ENCODE measurements around the gene NF2. TPM values are rescaled to one million over a fixed set of nuclear protein-coding genes. Genes with fewer than 3 reads are reported as not detected.
"Not testable (repeated sequence)": the region's sequence is repeated elsewhere in the genome, so short reads cannot be mapped to it uniquely, and the experiment has no call there.

NF2 gene
- total RNA-seq (2014; rRNA removed; shearing (Covaris generic); ENCODE audit: low replicate concordance): 190 and 199 TPM in 2 replicates

DNA sequence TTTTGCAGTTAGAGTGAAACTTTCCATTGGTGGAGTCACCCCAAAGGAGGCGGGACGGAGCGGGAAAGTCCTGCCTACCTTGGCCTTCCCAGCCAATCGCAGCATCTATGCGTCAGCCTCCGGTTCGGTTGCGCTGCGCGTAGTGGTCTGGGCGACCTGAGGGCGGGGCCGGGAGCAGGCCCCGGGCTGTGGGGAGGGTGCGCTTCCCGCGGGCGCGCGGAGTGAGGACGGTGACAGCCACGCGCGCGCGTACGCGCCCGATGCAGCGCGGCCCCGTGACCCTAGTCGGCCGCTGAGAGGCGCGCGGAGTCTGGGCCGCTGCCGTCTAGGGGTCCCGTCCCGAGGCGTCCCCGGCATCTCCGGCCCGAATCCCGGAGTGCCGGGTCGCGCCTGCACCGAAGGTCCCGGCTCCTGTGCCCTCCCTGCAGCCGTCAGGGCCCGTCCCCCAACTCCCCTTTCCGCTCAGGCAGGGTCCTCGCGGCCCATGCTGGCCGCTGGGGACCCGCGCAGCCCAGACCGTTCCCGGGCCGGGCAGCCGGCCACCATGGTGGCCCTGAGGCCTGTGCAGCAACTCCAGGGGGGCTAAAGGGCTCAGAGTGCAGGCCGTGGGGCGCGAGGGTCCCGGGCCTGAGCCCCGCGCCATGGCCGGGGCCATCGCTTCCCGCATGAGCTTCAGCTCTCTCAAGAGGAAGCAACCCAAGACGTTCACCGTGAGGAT lies at the start of gene NF2:
TSS of gene NF2 (plus strand) at position 276 of the 718 bp plus-strand sequence. CDS start at position 642, 366 bp downstream.
- no peak for DNase-seq (ENCODE audit: low read depth)
- in situ Hi-C loops (cut with HindIII; ENCODE audit: low pct_unique_long_range_greater_than_20kb, low sequenced_read_pairs): no loop called here

- no peak for DNase-seq (ENCODE audit: low read depth)
- in situ Hi-C loops (cut with HindIII; ENCODE audit: low pct_unique_long_range_greater_than_20kb, low sequenced_read_pairs): no loop called here
Observed at GRCh38 chr22:29555065-29555644, 48.3 kb upstream of the NF2 start.

DNA sequence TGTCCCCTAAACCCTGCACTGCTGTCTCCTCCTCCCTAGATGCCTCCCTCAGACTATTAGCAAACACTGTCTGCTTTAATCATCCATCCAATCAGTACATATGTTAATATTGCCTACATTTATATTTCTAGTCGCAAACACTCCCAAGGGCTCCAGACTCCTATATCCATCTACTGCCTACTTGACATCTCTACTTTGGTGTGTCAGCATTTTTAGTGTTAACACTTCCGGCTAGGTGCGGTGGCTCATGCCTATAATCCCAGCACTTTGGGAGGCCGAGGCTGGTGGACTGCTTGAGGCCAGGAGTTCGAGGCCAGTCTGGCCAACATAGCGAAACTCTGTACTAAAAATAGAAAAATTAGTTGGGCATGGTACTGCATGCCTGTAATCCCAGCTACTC lies 44.4 kb upstream of the NF2 start:
- in situ Hi-C loops (cut with HindIII; ENCODE audit: low pct_unique_long_range_greater_than_20kb, low sequenced_read_pairs): no loop called here
- DNase-seq (ENCODE audit: low read depth): no peak

- DNase-seq (ENCODE audit: low read depth): no peak
- in situ Hi-C loops (cut with HindIII; ENCODE audit: low pct_unique_long_range_greater_than_20kb, low sequenced_read_pairs): no loop called here
Observed at GRCh38 chr22:29559853-29560252, 43.6 kb upstream of the NF2 start.

DNA sequence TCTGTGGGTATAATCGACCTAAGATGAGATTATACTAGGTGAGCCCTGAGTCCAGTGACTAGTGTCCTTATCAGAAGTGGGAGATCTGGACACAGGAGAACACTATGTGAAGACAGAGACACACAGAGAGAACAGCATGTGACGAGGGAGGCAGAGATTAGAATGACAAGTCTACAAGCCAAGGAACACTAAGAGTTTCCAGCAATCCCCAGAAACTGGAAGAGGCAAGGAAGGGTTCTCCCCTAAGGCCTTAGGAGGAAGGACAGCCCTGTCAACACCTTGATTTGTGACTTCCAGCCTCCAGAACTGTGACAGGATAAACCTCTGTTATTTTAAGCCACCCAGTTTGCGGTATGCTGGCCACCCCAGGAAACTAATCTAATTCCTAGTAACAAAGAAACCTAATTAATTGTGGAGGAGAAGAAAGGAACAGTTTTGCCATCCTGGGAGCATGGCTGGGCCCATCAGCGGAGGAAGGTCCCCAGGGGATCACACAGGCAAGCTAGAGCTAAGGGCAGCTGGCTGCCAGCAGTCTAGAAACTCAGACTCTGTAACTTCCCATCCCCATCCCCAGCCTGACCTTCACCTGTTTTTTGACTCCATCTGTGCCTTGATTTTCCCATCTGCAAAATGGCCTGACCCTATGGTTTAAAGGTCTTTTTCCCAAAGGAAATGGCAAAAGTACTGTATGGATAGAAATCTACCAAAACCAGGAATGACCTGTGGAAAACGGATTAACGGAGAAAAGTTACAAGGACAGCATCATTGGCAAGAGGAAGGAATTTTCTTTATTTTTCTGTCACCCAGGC lies 39.6 kb upstream of the NF2 start:
- no peak for DNase-seq (ENCODE audit: low read depth)
- in situ Hi-C loops (cut with HindIII; ENCODE audit: low pct_unique_long_range_greater_than_20kb, low sequenced_read_pairs): no loop called here

- in situ Hi-C loops (cut with HindIII; ENCODE audit: low pct_unique_long_range_greater_than_20kb, low sequenced_read_pairs); DNase-seq (ENCODE audit: low read depth): not testable (repeated sequence)
Observed at GRCh38 chr22:29566513-29566912, 36.9 kb upstream of the NF2 start.

DNA sequence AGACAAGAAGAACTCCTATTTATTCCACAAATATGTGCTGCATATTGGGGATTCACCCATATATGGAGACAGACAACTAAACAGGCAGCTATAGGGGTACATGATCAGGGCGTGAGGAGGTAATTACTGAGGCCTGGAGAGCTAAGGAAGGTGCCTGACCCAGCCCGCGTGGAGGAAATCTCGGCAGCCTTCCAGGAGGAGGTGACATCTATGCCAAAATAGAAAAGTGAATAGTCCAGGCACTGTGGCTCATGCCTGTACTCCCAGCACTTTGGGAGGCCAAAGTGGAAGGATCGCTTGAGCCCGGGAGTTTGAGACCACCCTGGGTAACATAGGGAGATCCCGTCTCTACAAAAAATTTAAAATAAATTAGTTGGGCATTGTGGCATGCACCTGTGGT lies 36.1 kb upstream of the NF2 start:
- no peak for DNase-seq (ENCODE audit: low read depth)
- in situ Hi-C loops (cut with HindIII; ENCODE audit: low pct_unique_long_range_greater_than_20kb, low sequenced_read_pairs): no loop called here

DNA sequence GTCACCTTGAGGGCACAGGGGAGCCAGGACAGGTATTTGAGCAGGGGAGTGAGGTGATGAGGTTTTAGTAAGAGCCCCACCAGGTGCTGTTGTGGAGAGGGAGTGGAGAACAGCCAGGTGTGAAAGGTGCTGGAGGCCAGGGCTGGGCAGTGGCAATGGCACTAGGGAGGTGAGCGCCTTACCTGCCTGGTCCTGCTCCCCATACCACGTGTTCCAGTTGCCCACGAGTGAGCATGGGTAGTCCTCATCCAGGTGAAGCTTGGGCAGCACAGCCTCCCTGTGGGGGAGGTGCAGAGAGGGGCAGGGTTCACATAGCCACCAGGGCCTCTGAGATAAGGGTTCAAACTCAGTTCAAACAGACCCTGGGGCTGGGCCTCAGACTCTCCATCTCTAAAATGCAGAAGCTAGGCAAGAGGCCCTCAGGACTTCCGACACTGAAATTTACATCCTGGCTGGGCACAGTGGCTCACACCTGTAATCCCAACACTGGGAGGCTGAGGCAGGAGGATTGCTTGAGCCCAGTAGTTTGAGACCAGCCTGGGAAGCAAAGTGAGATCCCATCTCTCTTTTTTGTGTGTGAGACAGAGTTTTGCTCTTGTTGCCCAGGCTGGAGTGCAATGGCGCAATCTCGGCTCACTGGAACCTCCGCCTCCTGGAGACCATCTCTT lies 34.3 kb upstream of the NF2 start:
- DNase-seq (ENCODE audit: low read depth): no peak
- in situ Hi-C loops (cut with HindIII; ENCODE audit: low pct_unique_long_range_greater_than_20kb, low sequenced_read_pairs): no loop called here

GRCh38 chr22:29570456-29570855 lies 33.0 kb upstream of the NF2 start:
- DNase-seq (ENCODE audit: low read depth): no peak
- in situ Hi-C loops (cut with HindIII; ENCODE audit: low pct_unique_long_range_greater_than_20kb, low sequenced_read_pairs): no loop called here

- in situ Hi-C loops (cut with HindIII; ENCODE audit: low pct_unique_long_range_greater_than_20kb, low sequenced_read_pairs): no loop called here
Observed at GRCh38 chr22:29570912-29571549, 32.4 kb upstream of the NF2 start.

DNA sequence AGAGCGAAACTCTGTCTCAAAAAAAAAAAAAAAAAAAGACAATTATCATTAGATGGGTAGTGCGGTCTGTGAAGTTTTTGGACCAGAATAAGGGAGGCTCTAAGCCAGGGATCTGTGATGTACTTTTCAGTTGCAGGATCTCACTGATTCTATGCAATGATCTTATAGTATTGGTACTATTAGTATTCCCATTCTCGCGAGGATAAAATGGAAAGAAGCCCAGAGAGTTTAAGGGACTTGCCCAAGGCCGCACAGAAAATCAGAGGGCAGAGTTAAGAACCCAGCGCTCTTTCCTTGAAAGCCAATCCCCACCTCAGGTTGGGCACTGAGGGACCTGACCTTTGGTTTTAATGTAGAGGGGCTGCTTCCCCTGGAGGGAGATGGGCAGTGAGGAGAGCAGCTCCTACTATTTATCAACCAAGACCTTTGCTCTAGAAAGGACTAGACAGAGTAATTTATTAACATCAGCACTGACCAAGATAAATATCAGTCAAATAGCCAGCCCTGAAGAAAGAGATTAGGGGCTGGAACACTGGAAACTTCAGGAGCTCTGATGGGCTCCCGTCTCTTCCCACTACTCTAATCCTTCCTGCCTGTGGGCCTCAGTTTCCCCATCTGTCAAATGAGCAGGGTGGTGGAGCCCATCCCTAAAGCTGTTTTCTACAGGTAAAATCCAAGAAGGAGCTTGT lies 28.5 kb upstream of the NF2 start:
- in situ Hi-C loops (cut with HindIII; ENCODE audit: low pct_unique_long_range_greater_than_20kb, low sequenced_read_pairs): no loop called here
- DNase-seq (ENCODE audit: low read depth): no peak

More at GRCh38 chr22:29570912-29571549, 32.4 kb upstream of the NF2 start:
- DNase-seq (ENCODE audit: low read depth): no peak

GRCh38 chr22:29578462-29579200 lies 24.8 kb upstream of the NF2 start:
- in situ Hi-C loops (cut with HindIII; ENCODE audit: low pct_unique_long_range_greater_than_20kb, low sequenced_read_pairs): no loop called here
- no peak for DNase-seq (ENCODE audit: low read depth)

GRCh38 chr22:29580200-29580810 lies 23.1 kb upstream of the NF2 start:
- in situ Hi-C loops (cut with HindIII; ENCODE audit: low pct_unique_long_range_greater_than_20kb, low sequenced_read_pairs): no loop called here

GRCh38 chr22:29581799-29582198 lies 21.6 kb upstream of the NF2 start:
- in situ Hi-C loops (cut with HindIII; ENCODE audit: low pct_unique_long_range_greater_than_20kb, low sequenced_read_pairs): no loop called here
- no peak for DNase-seq (ENCODE audit: low read depth)

More at GRCh38 chr22:29580200-29580810, 23.1 kb upstream of the NF2 start:
- peak; percentile 30 for DNase-seq (ENCODE audit: low read depth)

DNA sequence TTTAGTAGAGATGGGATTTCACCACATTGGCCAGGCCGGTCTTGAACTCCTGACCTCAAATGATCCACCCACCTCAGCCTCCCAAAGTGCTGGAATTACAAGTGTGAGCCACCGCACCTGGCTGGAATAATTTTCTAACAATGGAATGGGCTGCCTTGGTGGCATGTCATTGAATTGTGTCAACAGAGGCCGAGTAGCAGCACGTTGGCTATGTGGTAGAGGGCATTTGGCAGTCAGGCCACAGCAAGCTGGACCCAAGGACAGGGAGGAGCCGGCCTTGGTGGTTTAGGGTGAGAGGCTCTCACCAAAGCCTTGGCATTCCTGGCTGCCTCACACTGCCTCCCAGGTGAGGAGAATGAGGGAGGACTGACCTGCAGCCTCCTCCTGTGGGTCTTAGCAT lies 18.5 kb upstream of the NF2 start:
- DNase-seq (ENCODE audit: low read depth): no peak
- in situ Hi-C loops (cut with HindIII; ENCODE audit: low pct_unique_long_range_greater_than_20kb, low sequenced_read_pairs): no loop called here

GRCh38 chr22:29586193-29586705 lies 17.2 kb upstream of the NF2 start:
- DNase-seq (ENCODE audit: low read depth); in situ Hi-C loops (cut with HindIII; ENCODE audit: low pct_unique_long_range_greater_than_20kb, low sequenced_read_pairs): not testable (repeated sequence)

All from Caki2 (cell line).